DMS53 treated with DMSO at 0.1 percent for 48 hours (cell line): Measurements from ENCODE around the gene BBS9.
A peak's percentile ranks its signal among the peaks of the same experiment; 100 is the strongest.

Experiments
- DNase-seq: peaks from one replicate; lab custom pipeline; 2025; ENCODE audit not compliant: unreplicated experiment; lab: John Stamatoyannopoulos, UW

Gene BBS9

GRCh38 chr7:33354201-33354600 is 224.8 kb downstream of the BBS9 start:
- DNase-seq, result no peak

GRCh38 chr7:33355386-33355785 is 226.0 kb downstream of the BBS9 start:
- DNase-seq, result no peak

GRCh38 chr7:33356336-33356735 is 227.0 kb downstream of the BBS9 start:
- DNase-seq, result no peak

- no peak for DNase-seq
Observed at GRCh38 chr7:33357846-33358245, 228.5 kb downstream of the BBS9 start.

- no peak for DNase-seq
Observed at GRCh38 chr7:33369888-33370287, 240.5 kb downstream of the BBS9 start.

GRCh38 chr7:33373195-33373594 is 243.8 kb downstream of the BBS9 start:
- DNase-seq, result no peak

GRCh38 chr7:33379891-33380525 is 250.6 kb downstream of the BBS9 start:
- no peak for DNase-seq

- DNase-seq, result no peak
Observed at GRCh38 chr7:33388332-33388731, 259.0 kb downstream of the BBS9 start.

GRCh38 chr7:33392148-33392547 is 262.8 kb downstream of the BBS9 start:
- DNase-seq, result peak; percentile 99

- DNase-seq, result no peak
Observed at GRCh38 chr7:33393770-33394169, 264.4 kb downstream of the BBS9 start.

- DNase-seq, result peak; percentile 92
Observed at GRCh38 chr7:33395340-33395739, 266.0 kb downstream of the BBS9 start.

GRCh38 chr7:33399528-33400213 is 270.3 kb downstream of the BBS9 start:
- DNase-seq, result no peak

- no peak for DNase-seq
Observed at GRCh38 chr7:33400214-33400538, 270.8 kb downstream of the BBS9 start.

- no peak for DNase-seq
Observed at GRCh38 chr7:33410266-33410665, 280.9 kb downstream of the BBS9 start.

GRCh38 chr7:33411020-33411419 is 281.7 kb downstream of the BBS9 start:
- DNase-seq, result no peak

- no peak for DNase-seq
Observed at GRCh38 chr7:33412331-33412730, 283.0 kb downstream of the BBS9 start.

- DNase-seq, result no peak
Observed at GRCh38 chr7:33418251-33418701, 288.9 kb downstream of the BBS9 start.

GRCh38 chr7:33420311-33420940 is 291.1 kb downstream of the BBS9 start:
- no peak for DNase-seq

GRCh38 chr7:33421429-33421828 is 292.1 kb downstream of the BBS9 start:
- DNase-seq, result no peak

- no peak for DNase-seq
Observed at GRCh38 chr7:33422141-33422540, 292.8 kb downstream of the BBS9 start.

- no peak for DNase-seq
Observed at GRCh38 chr7:33422825-33423645, 293.7 kb downstream of the BBS9 start.

GRCh38 chr7:33423646-33424020 is 294.3 kb downstream of the BBS9 start:
- peak; percentile 42 for DNase-seq
